GM21528 (cell line): ENCODE results near the gene MAGEA4.

Source experiments
- ATAC-seq: cut with Tn5 transposase; IDR thresholded peaks from one replicate; pipeline ENCODE4 v1.9.1; 2021; ENCODE audit warnings: mild to moderate bottlenecking, moderate library complexity; ENCODE audit not compliant: unreplicated experiment, low FRiP score

Gene MAGEA4

GRCh38 chrX:151922692-151923091 lies 10.0 kb downstream of the MAGEA4 start:
- no peak for ATAC-seq

- ATAC-seq: no peak
Observed at GRCh38 chrX:151923648-151924047, 11.0 kb downstream of the MAGEA4 start.

GRCh38 chrX:151929126-151929525 lies 16.4 kb downstream of the MAGEA4 start:
- ATAC-seq: no peak

GRCh38 chrX:151935358-151935757 lies 22.7 kb downstream of the MAGEA4 start:
- ATAC-seq: no peak

- no peak for ATAC-seq
Observed at GRCh38 chrX:151938172-151938571, 25.5 kb downstream of the MAGEA4 start.

- no peak for ATAC-seq
Observed at GRCh38 chrX:151954730-151955129, 42.0 kb downstream of the MAGEA4 start.

GRCh38 chrX:151958101-151958500 lies 45.4 kb downstream of the MAGEA4 start:
- ATAC-seq: no peak

- no peak for ATAC-seq
Observed at GRCh38 chrX:151962034-151962433, 49.3 kb downstream of the MAGEA4 start.

- no peak for ATAC-seq
Observed at GRCh38 chrX:151966236-151966635, 53.5 kb downstream of the MAGEA4 start.

GRCh38 chrX:151970027-151970426 lies 57.3 kb downstream of the MAGEA4 start:
- no peak for ATAC-seq

- ATAC-seq: no peak
Observed at GRCh38 chrX:151970661-151971060, 58.0 kb downstream of the MAGEA4 start.

GRCh38 chrX:151973060-151973661 lies 60.5 kb downstream of the MAGEA4 start:
- no peak for ATAC-seq

- ATAC-seq: no peak
Observed at GRCh38 chrX:151973851-151974335, 61.2 kb downstream of the MAGEA4 start.
